Left ventricle myocardium inferior (tissue), 1 donor: ENCODE measurements around the gene MAP2K2. TPM values are rescaled to one million over a fixed set of nuclear protein-coding genes. Genes with fewer than 3 reads are reported as not detected.
A peak's percentile ranks its signal among the peaks of the same experiment; 100 is the strongest.

ENCODE experiments used
- DNase-seq: peaks from one replicate; pipeline ENCODE4 v3.0.0-alpha.2; 2020
- H3K27ac ChIP-seq: fragments of 200-600 bp; replicated peaks from 2 replicates; pipeline ENCODE4 v1.8.0; 2021
- H3K27me3 ChIP-seq: fragments of 200-600 bp; 2 replicates; pipeline ENCODE4 v1.8.0; 2021; ENCODE audit warnings: low read depth
- H3K36me3 ChIP-seq: fragments of 200-600 bp; 2 replicates; pipeline ENCODE4 v1.8.0; 2021
- H3K4me1 ChIP-seq: fragments of 200-600 bp; 2 replicates; pipeline ENCODE4 v1.8.0; 2021
- H3K4me3 ChIP-seq: fragments of 200-600 bp; 2 replicates; pipeline ENCODE4 v1.8.0; 2021; ENCODE audit warnings: mild to moderate bottlenecking, moderate library complexity
- H3K9me3 ChIP-seq: fragments of 200-600 bp; replicated peaks from 2 replicates; pipeline ENCODE4 v1.8.0; 2021
- intact Hi-C: fragments of 100-400 bp; cut with micrococcal nuclease; formaldehyde crosslinking; loops from one replicate; pipeline ENCODE4 v1.11.0; 2022
- total RNA-seq: library from RNA; stranded (reverse); fragmentation: NEBNext Ultra II Directional; extraction: Animal tissue kit (Norgen Biotek cat#: 25700); gene quantifications from one replicate; pipeline ENCODE4 v1.2.1, GENCODE V29; 2021
- TF ChIP-seq, protein P1 (sequence below): fragments of 200-600 bp; IDR thresholded peaks from 2 replicates; pipeline ENCODE4 v1.8.0; 2021; ENCODE audit warnings: antibody characterized with exemption, mild to moderate bottlenecking, borderline replicate concordance
- donor health status: DM: no; HTN: yes; CAD: no; lungs with severe emphysema.

MAP2K2 gene
- total RNA-seq, 1 donor from 2014 or later, result 129 TPM

DNA sequence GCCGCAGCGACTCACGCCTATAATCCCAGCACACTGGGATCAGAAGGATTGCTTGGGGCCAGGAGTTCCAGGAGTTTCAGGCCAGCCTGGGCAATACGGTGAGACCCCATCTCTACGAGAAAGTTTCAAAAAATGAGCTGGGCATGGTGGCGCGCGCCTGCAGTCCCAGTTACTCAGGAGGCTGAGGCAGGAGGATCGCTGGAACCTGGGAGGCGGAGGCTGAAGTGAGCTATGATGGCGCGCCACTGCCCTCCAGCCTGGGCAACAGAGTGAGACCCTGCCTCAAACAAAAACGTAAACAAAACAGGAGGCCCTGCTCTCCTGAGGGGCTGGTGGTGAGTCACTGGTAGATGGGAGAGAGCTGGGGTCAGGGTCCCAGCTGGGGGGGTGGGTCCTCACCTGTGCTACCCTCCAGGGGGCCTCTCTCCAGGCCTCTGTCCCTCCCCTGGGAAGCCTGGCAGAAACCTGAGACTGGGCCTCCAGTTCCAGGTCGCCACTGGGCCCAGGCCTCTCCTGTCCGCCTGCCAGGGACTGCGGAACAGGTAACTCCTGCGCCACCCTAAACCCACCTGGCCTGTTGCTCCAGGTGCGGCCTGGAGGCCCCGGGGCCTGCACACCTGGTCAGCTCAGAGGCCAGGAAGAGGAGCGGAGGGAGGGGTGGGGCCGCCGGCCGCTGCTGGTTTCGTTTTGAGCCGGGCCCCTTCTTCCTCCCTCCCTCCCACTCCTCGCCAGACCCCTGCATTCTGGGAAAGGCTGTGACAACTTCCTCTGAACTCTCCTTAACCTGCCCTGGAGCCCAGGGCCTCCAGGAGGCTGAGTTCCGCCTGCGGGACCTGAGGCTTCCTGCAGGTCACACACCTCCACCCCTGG, 40.0 kb downstream of the MAP2K2 start:
- Histone ChIP-seq H3K4me1 (peaks cover 13% of the 10 kb centered on the region), H3K27ac (peak overlapping the region; percentile 46), H3K36me3 (no peaks in the 10 kb centered on the region), H3K4me3 (peak overlapping the region; percentile 49), H3K27me3 (no peaks in the 10 kb centered on the region), H3K9me3 (no peaks in the 10 kb centered on the region)
- no peak for DNase-seq
- TF ChIP-seq, protein P1, sequence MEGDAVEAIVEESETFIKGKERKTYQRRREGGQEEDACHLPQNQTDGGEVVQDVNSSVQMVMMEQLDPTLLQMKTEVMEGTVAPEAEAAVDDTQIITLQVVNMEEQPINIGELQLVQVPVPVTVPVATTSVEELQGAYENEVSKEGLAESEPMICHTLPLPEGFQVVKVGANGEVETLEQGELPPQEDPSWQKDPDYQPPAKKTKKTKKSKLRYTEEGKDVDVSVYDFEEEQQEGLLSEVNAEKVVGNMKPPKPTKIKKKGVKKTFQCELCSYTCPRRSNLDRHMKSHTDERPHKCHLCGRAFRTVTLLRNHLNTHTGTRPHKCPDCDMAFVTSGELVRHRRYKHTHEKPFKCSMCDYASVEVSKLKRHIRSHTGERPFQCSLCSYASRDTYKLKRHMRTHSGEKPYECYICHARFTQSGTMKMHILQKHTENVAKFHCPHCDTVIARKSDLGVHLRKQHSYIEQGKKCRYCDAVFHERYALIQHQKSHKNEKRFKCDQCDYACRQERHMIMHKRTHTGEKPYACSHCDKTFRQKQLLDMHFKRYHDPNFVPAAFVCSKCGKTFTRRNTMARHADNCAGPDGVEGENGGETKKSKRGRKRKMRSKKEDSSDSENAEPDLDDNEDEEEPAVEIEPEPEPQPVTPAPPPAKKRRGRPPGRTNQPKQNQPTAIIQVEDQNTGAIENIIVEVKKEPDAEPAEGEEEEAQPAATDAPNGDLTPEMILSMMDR, result no peak
- intact Hi-C loops, result no loop called here

DNA sequence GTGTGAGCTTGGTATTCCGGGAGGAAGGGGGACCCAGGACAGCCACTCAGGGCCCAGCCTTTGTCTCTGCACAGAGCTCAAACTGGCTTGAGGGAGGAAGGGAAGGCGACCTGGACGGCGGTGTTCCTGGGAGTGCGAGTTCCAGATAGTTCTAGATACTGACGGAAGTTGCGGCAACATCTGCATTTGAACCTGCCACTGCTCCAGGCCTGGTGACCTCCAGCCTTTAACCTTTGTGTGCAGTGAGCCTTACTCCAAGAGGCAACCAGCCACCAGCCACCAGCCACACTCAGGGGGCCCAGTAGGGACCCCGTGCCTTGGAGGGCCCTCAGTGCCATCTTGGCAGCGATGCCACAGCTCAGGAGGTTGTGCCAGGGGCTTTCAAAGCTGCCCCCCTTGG, 41.8 kb downstream of the MAP2K2 start:
- no peaks in the 10 kb centered on the region for H3K27me3 ChIP-seq
- peaks cover 27% of the 10 kb centered on the region for H3K4me1 ChIP-seq
- no peaks in the 10 kb centered on the region for H3K9me3 ChIP-seq
- TF ChIP-seq, protein P1, result no peak
- H3K4me3 ChIP-seq, result no peak overlapping the region
- no peaks in the 10 kb centered on the region for H3K36me3 ChIP-seq
- intact Hi-C loops, result no loop called here
- DNase-seq, result no peak
- peak overlapping the region; percentile 36 for H3K27ac ChIP-seq

DNA sequence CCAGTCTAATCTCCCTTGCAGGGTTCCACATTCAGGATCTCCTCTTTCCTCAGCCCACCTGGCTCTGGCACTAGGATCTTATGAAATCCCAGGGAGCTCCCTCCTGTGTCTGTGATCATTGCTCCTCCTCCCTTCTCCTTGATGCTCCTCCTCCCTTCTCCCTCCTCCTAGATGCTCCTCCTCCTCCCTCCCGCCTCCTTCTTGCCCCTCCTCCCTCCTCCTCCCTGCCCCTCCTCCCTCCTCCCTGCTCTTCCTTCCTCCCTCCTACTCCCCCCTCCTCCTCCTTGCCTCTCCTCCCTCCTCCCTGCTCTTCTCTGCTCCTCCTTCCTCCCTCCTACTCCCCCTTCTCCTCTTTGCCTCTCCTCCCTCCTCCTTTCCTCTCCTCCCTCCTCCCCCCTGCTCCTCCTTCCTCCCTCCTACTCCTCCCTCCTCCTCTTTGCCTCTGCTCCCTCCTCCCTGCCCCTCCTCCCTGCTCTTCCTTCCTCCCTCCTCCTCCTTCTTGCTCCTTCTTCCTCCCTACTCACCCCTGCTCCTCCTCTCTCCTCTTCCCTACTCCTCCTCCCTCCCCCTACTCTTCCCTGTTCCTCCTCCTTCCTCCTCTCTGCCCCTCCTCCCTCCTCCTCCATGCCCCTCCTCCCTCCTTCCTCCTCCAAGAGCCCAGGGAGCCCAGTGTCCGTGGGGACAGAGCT, 42.3 kb downstream of the MAP2K2 start:
- TF ChIP-seq, protein P1, result no peak
- H3K4me1 ChIP-seq, result peaks cover 33% of the 10 kb centered on the region
- H3K27ac ChIP-seq, result peak overlapping the region; percentile 36

DNA sequence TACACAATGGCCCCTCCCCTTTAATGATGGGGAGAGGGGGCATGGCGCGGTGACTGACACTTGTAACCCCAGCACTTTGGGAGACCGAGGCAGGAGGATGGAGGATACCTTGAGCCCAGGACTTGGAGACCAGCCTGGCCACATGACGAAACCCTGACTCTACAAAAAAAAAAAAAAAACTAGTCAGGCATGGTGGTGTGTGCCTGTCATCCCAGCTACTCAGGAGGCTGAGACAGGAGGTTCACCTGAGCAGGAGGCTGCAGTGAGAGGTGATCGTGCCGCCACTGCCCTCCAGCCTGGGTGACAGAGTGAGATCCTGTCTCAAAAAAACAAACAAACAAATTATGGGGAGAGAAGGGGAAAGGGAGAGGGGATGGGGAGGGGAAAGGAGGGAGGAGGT, 43.4 kb downstream of the MAP2K2 start:
- no peaks in the 10 kb centered on the region for H3K27me3 ChIP-seq
- DNase-seq, result no peak
- intact Hi-C loops, result no loop called here
- H3K4me1 ChIP-seq, result peaks cover 33% of the 10 kb centered on the region
- H3K9me3 ChIP-seq, result no peaks in the 10 kb centered on the region
- H3K36me3 ChIP-seq, result no peaks in the 10 kb centered on the region
- H3K27ac ChIP-seq, result no peak overlapping the region
- H3K4me3 ChIP-seq, result no peak overlapping the region
- TF ChIP-seq, protein P1, result no peak

More for the DNA sequence above, 42.3 kb downstream of the MAP2K2 start:
- no peak for DNase-seq
- Histone ChIP-seq H3K4me3 (no peak overlapping the region), H3K9me3 (no peaks in the 10 kb centered on the region), H3K27me3 (no peaks in the 10 kb centered on the region), H3K36me3 (no peaks in the 10 kb centered on the region)
- intact Hi-C loops, result no loop called here

DNA sequence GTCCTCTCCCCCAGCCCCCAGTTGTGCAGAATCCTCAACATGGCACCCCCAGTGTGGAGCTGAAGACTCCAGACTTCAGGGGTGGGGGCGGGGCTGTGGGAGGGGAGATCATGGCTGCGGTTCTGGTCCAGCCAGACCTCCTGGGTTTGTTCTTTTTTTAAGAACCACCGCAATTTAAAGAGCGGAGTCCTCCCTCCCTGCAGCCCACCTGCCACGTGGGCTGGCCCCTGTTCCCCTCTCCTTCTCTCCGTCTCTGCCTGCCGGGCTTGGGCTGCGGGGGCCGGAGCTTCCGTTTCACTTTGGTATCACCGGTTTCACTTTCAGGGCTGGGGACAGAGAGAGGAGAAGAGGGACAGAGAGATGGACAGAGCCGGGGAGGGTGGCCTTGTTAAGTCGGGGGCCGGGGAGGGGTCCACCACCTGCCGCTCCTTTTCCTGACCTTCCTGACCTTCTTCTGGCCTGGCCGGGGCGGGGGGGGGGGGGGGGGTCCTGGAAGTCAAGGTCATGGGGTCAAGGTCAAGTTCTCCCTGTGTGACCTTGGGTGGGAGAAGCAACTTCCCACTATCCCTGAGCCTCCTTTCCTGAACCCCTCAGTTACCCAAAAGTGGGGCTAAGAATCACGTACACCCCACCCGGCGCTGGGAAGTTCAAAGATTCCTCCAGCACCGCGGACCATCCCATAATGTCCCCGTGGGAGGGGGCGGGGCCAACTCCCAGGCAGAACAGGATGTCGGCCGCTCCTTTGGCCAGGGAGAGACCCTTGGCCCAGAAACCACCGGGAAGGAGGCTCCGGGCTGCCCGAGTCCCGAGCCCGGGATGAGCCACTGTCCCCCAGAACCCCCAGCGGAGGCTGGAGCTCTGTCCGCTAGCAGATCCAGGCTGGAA, 45.9 kb downstream of the MAP2K2 start:
- Histone ChIP-seq H3K27me3 (no peaks in the 10 kb centered on the region), H3K27ac (peak overlapping the region; percentile 87), H3K4me1 (peaks cover 21% of the 10 kb centered on the region), H3K4me3 (peak overlapping the region; percentile 61), H3K9me3 (no peaks in the 10 kb centered on the region), H3K36me3 (no peaks in the 10 kb centered on the region)
- peak; percentile 87 for DNase-seq
- TF ChIP-seq, protein P1, result no peak
- intact Hi-C loops, result no loop called here
